Stimulated activated CD4-positive, alpha-beta T cell treated with anti-CD3 and anti-CD28 coated beads, Interleukin-4, amount 100 ng/mL, for 4 hours (primary cell): ENCODE measurements around the gene TEK.

Experiments used
- DNase-seq, 2 experiments: peaks; one replicate each; pipeline ENCODE4 v3.0.0-alpha.2; 2020

TEK gene

GRCh38 chr9:27258662-27259061, 149.6 kb downstream of the TEK start:
- no peak for DNase-seq

GRCh38 chr9:27260789-27261516, 151.9 kb downstream of the TEK start:
- no peak for DNase-seq

- DNase-seq: no peak
Observed at GRCh38 chr9:27261517-27262211, 152.6 kb downstream of the TEK start.

DNA sequence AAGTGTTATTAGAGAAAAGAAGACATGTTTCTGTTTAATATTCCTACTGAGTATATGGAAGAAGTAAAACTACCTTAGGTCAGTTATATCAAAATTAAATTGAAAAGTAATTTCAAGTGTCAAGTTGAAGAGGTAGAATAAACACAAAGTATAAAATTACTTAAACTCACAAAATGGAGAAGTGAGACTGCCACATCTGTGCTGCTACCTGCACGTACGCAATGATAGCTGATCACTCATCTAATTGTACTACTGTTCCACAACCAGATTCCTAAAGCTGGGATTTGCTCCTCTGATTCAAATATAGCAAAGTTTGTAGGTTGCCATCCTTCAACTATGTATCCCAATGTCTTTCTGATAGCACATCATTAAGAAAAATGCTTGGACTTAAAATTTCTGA, 163.1 kb downstream of the TEK start:
- DNase-seq: no peak

GRCh38 chr9:27273186-27273585, 164.2 kb downstream of the TEK start:
- no peak for DNase-seq

DNA sequence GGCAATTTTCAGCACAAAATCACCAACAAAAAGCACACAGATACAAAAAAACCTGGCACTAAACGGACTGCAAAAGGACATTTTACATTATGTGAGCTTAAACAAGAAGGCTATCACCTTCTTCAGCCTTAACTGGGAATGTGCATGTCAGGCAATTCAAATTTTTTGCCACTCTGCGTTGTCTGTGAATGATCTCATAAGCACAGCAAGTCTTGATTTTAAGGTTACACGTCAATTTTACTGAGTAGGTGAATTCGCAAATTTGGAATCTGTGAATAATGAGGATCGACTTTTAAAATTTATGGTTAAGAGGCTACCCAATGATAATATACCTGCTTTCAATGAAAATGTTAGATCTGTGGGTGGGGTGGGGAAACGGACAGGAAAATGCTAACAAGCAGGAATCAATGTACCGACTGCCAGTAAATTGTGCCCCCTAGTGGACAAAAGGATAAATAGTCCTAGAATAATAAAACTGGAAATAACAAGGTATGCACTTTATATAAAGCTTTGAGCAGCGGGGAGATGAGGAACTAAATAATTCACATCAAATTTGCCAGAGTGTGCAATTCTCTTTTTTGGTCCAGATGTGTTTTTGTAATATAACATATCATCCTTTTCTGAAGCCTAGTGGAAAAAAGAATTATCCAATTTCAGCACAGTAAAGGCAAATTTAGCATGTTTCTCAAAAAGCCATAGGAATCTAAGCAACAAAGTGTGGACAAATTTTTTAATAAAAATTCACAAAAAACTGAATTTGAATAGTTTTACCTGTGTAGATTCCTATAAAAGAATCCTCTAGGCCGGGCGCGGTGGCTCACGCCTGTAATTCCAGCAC, 167.4 kb downstream of the TEK start:
- no peak for DNase-seq

- no peak for DNase-seq
Observed at GRCh38 chr9:27278374-27278773, 169.3 kb downstream of the TEK start.

- no peak for DNase-seq
Observed at GRCh38 chr9:27279611-27280010, 170.6 kb downstream of the TEK start.
